GM12878 (cell line): Measurements from ENCODE around the gene POMT1.
A peak's percentile ranks its signal among the peaks of the same experiment; 100 is the strongest.

Experiments
- CBFB ChIP-seq: IDR thresholded peaks from 2 replicates; pipeline ENCODE4 v1.6.1; 2016; ENCODE audit warnings: antibody characterized with exemption, low read depth
- CHD1 ChIP-seq: IDR thresholded peaks from 2 replicates; pipeline ENCODE4 v1.6.1; 2012; ENCODE audit warnings: low read depth, low read length, improper control_type of control experiment
- CHD4 ChIP-seq: fragments of 200-600 bp; sonication (generic); IDR thresholded peaks from 2 replicates; pipeline ENCODE4 v1.6.1; 2016; ENCODE audit warnings: mild to moderate bottlenecking
- HDGF ChIP-seq: fragments of 450-650 bp; IDR thresholded peaks from 2 replicates; pipeline ENCODE4 v1.6.1; 2016; ENCODE audit warnings: antibody characterized with exemption
- MYC ChIP-seq: IDR thresholded peaks from 2 replicates; pipeline ENCODE4 v1.6.1; 2011; ENCODE audit warnings: mild to moderate bottlenecking, low read length, moderate library complexity, inconsistent platforms; ENCODE audit not compliant: insufficient read depth, insufficient replicate concordance, insufficient read length, severe bottlenecking
- POLR2A ChIP-seq: IDR thresholded peaks from 2 replicates; pipeline ENCODE4 v1.6.1; 2011; ENCODE audit warnings: low read depth, mild to moderate bottlenecking, low read length
- POLR2AphosphoS5 ChIP-seq: IDR thresholded peaks from 2 replicates; pipeline ENCODE4 v1.6.1; 2011; ENCODE audit warnings: mild to moderate bottlenecking, low read length, inconsistent platforms
- SMC3 ChIP-seq: IDR thresholded peaks from 2 replicates; pipeline ENCODE4 v1.6.1; 2011; ENCODE audit warnings: low read length, improper control_type of control experiment, borderline replicate concordance
- SUZ12 ChIP-seq: fragments of 200-600 bp; sonication (generic); IDR thresholded peaks from one replicate; pipeline ENCODE4 v1.6.1; 2018; ENCODE audit warnings: antibody characterized with exemption, mild to moderate bottlenecking; ENCODE audit not compliant: unreplicated experiment
- TF ChIP-seq, protein P1 (sequence below): fragments of 450-650 bp; IDR thresholded peaks from 2 replicates; pipeline ENCODE4 v1.6.1; 2016; ENCODE audit warnings: mild to moderate bottlenecking
- TF ChIP-seq, protein P2 (sequence below), 3 experiments: IDR thresholded peaks in 2 of 3; conservative IDR thresholded peaks in 1 of 3; 2 replicates each; pipeline ENCODE4 v1.5.1; 2011; ENCODE audit warnings: low read depth in 3 of 3, low read length in 3 of 3, mild to moderate bottlenecking in 3 of 3, control low read depth in 2 of 3, moderate library complexity in 2 of 3, inconsistent platforms in 1 of 3, mixed read lengths in 1 of 3; ENCODE audit not compliant: control insufficient read depth in 2 of 3, insufficient read depth in 1 of 3; ENCODE audit errors: extremely low read depth in 1 of 3
- TF ChIP-seq, protein P3 (sequence below): IDR thresholded peaks from 2 replicates; pipeline ENCODE4 v1.6.1; 2012; ENCODE audit warnings: low read depth, low read length, improper control_type of control experiment

DNA sequence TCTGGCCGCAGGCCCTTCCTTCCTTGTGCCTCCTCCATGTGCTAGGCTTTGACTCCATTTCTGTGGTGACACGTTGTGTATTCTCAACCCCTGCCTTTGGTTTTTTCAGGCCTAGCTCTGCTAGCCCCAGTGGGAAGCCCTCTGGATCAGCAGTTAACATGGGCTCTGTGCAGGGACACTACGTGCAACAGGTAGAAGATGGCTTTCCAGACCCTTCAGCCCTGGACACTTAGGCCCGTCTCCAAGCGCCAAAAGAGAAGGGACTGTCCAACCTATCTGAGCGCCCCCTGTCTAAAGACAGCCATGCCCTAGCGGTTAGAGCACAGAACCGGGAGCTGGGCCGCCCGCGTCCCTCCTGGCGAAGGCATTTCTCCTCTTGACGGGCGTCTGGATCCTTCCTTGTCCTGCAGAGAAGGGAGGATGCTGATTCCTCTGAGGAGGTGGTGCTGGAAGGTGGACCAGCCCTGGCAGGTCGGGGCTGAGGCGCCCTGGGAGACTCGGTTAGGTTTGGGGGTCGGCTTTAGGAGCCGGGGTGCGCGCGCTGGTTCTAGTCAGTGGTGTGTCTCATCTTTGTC is 8.3 kb upstream of the POMT1 start:
- TF ChIP-seq CHD1 (no peak), HDGF (no peak), SMC3 (no peak), SUZ12 (no peak), CHD4 (no peak), POLR2AphosphoS5 (no peak), CBFB (no peak), MYC (no peak), POLR2A (0 out of 2 replicates have a peak, but pooled peaks have one; percentile 9)
- TF ChIP-seq, protein P1, sequence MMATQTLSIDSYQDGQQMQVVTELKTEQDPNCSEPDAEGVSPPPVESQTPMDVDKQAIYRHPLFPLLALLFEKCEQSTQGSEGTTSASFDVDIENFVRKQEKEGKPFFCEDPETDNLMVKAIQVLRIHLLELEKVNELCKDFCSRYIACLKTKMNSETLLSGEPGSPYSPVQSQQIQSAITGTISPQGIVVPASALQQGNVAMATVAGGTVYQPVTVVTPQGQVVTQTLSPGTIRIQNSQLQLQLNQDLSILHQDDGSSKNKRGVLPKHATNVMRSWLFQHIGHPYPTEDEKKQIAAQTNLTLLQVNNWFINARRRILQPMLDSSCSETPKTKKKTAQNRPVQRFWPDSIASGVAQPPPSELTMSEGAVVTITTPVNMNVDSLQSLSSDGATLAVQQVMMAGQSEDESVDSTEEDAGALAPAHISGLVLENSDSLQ = no peak
- TF ChIP-seq, protein P2, sequence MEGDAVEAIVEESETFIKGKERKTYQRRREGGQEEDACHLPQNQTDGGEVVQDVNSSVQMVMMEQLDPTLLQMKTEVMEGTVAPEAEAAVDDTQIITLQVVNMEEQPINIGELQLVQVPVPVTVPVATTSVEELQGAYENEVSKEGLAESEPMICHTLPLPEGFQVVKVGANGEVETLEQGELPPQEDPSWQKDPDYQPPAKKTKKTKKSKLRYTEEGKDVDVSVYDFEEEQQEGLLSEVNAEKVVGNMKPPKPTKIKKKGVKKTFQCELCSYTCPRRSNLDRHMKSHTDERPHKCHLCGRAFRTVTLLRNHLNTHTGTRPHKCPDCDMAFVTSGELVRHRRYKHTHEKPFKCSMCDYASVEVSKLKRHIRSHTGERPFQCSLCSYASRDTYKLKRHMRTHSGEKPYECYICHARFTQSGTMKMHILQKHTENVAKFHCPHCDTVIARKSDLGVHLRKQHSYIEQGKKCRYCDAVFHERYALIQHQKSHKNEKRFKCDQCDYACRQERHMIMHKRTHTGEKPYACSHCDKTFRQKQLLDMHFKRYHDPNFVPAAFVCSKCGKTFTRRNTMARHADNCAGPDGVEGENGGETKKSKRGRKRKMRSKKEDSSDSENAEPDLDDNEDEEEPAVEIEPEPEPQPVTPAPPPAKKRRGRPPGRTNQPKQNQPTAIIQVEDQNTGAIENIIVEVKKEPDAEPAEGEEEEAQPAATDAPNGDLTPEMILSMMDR (IDR thresholded peaks at IDR 0.05 in 2 of 3, conservative IDR thresholded peaks at IDR 0.05 in 1 of 3; ENCODE audit: control insufficient read depth in 2 of 3, extremely low read depth in 1 of 3, insufficient read depth in 1 of 3, low read depth in 3 of 3, low read length in 3 of 3) = no peak
- TF ChIP-seq, protein P3, sequence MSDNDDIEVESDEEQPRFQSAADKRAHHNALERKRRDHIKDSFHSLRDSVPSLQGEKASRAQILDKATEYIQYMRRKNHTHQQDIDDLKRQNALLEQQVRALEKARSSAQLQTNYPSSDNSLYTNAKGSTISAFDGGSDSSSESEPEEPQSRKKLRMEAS = no peak
